ENCODE results near the gene PHYKPL.

Gene PHYKPL

DNA sequence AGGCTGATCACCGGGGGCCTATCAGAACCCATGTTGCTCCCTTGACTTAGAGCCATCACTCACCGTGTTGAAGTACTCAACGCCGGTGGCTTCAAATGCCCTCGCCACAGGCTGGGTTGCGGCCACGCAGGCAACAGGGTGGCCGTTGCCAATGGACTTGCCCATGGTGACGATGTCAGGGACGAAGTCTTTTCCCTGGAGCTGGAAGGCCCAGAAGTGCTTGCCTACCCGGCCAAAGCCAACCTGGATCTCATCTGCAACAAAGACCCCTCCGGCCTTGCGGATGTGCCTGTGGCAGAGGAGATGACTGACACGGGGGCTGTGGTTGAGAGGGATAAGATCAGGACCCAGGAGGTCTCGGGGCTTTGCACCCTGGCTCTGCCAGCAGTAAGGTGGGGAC, 10.3 kb downstream of the PHYKPL start:
- no peak for DNase-seq

DNA sequence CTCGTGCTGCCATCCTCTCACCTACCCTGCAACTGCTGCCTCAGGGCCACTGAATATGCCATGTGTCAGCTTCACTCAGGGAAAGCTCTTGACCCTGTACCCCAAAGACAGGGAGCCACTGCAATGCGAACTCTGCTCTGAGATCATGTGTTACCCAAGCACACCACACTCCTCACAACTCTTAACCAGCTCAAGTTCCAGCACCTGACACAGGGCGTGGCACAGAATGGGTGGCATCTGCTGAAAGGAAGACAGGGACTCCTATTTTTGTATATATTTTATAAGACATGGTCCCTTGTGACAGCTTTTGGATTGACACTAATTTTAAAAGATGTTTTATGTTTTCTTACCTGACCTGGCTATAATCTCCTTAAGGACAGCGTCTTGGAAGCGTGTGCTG, 10.7 kb downstream of the PHYKPL start:
- DNase-seq = no peak

DNA sequence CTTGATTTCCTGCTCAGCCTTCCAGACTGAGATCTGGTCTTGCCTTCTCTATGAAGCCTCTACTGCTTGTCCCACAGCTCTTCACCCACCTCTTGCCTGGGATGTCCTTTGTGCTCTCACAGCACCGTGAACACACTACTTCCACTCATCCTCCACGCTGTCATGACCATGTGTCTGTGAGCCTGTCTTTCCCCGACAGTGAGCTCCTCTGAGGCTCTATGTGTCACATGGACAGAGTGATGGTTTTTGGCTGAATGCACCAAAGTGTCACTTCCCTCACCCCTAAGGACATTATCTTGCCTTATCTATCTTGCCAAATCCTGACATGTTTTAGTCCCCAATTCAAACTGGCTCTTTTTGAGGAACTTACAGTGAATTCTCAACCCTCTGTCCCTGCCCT, 11.3 kb downstream of the PHYKPL start:
- DNase-seq = no peak

DNA sequence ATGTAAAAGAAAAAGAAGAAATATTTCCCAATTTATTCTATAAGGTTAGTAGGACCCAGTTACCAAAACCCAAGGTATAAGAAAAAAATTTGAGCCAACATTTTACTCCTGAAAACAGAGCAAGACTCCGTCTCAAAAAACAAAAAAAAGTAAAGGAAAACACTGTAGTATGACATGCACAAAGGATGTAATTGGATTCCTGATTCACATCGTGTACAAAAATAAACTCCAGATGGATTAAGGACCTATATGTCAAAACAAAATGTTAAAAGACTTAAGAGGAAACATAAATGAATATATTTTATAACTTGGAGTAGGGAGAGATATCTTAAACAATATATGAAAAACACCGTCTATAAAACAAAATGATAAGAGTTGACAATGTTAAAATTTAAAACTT, 13.8 kb downstream of the PHYKPL start:
- no peak for DNase-seq

DNA sequence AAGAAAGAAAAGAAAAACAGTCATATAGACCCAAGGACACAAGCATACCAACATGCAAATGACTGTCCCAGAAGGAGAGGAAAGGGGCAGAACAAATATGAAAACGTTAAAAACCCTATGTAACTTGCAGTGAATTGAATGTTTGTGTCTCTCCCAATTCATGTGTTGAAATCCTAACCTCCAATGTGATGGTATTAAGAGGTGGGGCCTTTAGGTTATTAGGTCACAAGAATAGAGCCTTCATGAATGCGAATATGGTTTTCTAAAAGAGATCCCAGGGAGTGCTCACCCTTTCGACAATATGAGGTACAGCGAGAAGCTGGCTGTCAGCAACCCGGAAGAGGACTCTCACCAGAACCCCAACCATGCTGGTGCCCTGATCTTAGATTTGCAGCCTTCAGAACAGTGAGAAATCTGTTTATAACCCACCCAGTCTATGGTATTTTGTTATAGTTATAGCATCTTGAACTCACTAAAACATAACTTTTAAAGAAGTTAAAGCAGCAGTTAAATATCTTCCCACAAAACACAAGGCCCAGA, 14.3 kb downstream of the PHYKPL start:
- no peak for DNase-seq

DNA sequence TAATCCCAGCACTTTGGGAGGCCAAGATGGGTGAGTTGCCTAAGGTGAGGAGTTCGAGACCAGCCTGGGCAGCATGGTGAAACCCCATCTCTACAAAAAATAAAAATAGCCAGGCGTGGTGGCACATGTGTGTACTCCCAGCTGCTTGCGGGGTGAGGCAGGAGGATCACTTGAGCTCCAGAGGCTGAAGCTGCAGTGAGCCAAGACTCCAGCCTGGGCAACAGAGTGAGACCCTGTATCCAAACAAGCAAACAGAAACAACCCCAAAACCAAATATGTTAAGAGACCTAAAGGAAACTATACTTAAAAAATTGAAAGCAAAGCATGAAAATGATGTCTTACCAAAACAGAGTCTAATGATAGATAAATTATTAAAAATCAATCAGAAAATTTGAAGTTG, 15.8 kb downstream of the PHYKPL start:
- DNase-seq = no peak

DNA sequence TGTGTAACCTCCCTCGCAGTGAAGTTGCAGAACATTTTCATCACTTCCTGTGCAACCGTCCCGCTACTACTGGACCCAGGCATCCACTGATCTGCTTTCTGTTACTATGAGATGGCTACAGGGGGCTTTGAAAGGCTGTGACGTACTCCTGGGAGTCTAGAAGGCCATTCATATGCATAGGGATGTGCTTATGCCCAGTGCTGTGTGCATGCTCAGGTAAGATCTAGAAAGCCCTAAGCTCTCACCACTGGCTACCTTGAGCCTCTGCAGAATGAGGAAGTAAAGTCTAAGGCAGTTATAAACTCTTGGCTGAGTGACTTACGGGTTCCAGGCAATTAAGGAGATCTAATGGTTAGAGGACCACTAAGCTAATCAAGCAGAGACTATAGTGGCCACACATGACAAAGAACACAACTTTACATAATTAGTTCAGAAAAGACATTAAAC, 16.5 kb downstream of the PHYKPL start:
- DNase-seq = no peak

DNA sequence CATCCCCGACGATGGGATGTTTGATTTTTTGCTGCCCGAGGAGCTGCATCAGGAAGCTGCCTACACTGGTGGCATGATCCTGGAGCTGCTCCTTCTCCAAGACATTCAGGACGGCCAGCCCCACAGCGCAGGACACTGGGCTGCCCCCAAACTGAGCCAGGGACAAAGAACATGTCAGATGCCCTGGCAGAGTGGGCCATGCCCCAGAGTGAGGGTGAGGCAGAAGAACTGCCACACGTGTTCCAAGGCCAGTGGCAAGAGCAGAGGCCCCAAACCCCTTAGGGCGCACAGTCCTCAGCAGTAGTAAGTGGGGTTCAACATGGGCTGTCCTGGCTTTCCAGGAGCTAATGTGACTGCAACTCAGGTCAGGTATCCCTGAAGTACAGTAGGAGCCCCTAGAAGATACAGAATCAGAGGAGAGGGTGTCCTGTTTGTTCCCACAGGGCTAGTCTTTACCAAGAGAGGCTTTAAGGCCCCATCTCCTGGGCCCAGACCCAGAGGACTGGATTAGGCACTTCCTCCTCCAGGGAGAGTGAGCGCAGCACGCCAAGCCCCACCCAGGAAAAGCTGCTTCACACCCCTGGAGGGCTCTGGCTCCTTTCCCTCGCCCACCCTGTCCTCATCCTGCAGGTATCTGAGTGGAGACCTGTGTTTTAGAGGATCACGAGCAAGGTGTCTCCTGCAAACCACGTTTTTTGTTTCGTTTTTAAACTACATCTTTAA, 17.2 kb downstream of the PHYKPL start:
- no peak for DNase-seq

DNA sequence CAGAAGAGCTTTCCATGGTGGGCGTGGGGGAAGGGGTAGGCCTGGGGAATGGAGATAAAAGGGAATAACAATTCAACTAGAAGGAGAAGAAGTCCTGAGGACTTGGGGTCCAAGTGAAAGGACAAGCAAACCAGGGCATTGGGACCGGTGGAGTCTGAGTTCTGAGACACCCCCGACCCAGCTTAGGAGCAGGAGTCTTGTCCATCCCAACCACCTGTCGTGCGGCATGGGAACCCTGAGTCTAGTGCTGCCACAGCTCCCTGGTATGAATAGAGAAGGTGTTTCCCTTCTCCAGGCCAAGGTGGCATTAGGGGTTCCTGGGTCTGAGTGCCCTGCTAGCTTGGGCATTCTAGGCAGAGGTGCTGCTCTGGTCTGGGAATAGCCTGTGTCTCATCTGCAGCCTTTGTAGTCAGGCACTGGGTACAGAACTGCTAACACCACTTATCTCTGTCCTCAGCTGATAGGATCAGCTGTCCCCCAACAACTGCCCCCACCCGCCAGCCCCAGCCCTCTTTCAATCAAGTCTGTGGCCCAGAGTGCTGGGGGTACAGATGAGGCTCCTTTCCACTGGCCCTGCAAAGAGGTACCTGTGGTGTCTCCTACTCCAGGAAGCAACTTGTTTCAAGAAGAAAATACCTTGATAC, 18.3 kb downstream of the PHYKPL start:
- no peak for DNase-seq

DNA sequence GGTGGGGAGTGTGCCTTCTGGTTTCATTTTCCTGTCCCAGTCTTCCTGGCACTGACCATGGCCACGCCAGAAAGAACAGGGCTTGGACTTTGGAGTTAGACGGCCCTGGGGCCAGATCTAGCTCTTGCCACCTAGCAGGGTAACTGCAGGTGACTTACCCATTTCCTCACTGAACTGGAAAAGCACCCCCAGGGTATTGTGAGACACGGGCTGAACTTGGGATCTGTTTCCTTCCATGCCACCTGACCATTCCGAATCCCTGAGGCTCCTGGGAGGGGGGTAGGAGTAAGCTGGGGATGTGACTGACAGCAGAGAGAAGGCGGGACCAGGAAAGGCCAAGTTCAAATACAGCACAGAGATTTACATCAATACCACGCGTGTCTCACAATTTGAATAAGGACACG, 18.9 kb downstream of the PHYKPL start:
- DNase-seq = no peak

DNA sequence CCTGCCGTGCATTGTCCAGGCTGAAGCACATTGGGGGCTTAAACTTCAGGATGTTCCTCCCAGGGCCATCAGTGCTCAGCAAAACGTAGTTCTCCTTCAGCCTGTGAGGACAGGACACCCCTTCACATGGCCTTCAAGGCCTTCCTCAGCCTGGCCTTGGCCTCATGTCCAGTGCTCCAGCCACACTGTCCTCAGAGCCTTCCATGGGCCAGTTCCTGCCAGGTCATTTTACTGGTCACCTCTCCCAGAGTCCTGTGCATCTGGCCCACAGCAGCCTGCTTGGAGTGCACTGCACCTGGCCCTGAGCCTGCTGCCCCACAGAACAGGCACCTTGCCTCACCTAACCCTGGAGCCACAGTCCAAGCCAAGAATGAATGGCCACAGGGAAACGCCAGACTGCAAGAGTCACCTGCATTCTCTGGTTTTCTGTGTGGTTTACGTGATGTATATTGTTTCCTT, 19.6 kb downstream of the PHYKPL start:
- no peak for DNase-seq

DNA sequence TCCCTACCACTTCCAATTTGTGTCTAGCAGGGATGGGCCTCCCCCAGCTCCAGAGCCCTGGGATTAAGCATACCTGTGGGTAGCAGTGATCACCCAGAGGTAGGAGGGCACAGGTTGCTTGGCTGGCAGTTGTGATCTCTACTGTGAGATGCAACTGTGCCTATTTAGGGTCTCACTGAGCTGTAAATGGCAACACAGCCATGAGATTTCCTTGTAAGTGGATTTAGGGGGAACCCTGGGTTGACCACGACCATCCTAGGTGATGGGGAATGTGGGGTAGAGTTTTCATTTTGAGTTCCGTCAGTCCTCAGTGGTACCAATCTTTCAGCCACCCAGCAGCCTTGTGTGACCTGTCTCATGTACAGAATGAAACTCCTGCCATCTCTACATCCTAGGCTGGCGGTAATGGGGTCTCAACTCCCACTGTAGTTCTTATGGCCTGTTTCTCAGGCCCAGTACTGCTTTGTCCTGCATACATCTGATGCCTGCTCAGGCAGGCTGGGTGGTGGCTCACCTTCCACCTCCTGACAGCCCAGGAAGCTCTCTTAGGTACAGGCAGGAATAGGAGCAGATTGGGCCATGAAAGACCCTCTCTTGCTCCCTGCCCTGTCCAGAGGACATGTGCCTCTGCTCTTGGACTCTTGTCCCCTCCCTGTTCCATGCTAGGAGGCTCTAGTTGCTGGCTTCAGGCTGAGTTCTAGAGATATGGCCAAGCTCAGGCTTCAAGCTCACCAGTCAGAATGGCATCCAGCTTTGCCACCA, 20.2 kb downstream of the PHYKPL start:
- DNase-seq = no peak

DNA sequence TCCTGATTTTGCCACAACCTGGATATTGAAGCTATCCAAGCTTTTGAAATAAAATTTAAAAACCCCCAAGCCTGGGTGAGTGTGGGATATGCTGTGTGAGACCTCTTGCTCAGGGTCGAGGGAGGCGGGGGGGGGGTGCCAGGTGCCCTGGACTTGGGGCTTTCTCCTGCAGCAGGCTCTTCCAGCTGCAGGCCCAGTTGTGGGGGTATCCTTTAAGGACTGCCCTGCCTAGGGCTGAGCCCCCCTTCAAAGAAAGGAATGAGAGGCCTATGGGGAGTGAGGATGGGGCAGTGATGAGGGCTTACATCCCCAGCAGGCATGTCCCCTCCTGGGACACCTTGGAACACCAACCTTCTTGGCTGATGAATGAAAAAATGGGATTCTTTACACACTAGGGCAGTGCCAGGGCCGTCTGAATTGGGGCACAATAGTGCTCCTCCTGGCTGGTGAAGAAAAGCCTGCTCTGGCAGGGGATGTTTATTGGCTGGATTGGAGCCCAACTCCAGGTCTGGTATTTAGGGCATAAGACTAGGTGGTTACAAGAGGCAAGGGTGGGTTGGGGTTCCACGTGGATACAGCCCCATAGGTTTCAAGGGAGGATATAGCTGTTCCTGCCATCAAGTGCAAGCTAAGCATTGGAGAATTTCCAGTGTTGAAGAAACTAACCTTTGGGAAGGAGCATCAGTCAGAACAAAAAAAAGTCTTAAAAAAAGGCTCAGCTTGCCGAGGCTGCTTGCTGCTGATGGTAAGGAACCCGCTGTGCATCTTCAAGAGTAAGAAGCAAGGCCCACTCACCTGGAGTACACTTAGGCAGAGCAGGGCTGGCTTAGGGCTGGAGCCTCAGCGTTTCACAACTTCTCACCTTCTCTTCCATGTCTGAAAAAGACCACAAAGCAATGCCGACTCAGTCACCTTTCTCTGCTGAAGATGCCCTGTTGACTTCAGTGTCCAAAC, 21.2 kb downstream of the PHYKPL start:
- no peak for DNase-seq

DNA sequence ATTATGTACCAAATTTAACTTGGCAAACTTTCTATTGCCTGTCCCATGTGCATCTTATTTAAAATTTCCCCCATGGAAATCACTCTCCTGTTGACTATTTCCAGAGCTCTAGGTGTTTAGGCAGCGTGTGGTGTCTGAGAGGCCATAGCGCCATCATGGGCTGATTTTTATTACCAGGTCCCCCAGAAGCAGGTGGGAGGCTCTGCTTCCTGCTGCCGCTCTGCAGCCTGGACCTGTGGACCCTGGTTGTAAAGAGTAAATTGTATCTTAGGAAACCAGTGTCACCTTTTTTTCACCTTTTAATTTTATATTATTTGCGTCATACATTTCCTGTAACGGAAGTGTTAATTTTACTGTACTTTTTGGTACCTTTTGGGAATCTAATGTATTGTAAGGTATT, 21.9 kb downstream of the PHYKPL start:
- no peak for DNase-seq

DNA sequence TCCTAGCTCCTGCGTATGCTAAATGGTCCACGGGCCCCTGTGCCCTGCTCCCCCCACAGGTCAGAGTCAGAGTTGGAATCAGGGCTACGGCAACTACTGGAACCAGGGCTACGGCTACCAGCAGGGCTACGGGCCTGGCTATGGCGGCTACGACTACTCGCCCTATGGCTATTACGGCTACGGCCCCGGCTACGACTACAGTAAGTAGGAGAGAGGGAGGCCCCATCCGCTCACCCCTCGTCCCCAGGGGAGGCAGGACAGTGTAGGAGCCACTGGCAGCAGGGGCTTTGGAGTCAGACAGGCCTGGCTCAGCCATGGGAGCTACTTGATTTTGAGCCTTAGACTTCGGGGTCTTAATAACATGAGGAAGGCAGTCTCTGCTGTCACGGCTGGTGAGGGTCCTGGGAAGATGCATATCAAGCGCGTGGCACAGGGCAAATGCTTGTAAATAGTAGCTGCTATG, 22.5 kb downstream of the PHYKPL start:
- DNase-seq = no peak

DNA sequence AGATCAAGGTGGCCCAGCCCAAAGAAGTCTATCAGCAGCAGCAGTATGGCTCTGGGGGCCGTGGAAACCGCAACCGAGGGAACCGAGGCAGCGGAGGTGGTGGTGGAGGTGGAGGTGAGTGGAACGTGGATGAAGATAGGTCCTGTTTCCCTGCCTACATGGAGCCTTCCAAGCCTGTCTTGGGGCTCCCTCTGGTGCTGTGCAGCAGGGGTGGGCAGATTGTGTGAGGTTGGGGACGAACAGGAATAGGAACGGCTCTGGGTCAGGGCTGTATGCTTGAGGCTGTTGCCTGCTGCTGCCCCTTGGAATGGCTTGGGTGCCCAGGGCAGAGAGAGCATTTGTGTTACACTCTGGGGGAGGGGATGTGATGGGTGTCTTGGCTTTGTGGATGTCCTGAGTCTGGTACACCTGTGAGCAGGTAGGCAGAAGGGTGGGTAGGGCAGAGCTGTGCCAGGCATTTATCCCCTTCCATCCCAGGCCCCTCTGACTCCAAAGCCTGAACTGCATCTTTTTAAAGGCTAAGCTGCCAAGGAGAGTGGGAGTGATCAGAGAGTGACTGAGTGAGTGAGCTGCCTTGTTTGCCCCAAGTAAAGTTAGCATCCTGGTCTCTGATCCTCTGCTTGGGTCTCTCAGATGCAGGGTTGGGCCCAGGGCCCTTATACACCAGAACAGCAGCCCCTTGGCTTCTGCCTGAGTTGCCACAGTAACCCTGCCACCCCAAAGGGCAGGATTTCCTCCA, 23.1 kb downstream of the PHYKPL start:
- no peak for DNase-seq

DNA sequence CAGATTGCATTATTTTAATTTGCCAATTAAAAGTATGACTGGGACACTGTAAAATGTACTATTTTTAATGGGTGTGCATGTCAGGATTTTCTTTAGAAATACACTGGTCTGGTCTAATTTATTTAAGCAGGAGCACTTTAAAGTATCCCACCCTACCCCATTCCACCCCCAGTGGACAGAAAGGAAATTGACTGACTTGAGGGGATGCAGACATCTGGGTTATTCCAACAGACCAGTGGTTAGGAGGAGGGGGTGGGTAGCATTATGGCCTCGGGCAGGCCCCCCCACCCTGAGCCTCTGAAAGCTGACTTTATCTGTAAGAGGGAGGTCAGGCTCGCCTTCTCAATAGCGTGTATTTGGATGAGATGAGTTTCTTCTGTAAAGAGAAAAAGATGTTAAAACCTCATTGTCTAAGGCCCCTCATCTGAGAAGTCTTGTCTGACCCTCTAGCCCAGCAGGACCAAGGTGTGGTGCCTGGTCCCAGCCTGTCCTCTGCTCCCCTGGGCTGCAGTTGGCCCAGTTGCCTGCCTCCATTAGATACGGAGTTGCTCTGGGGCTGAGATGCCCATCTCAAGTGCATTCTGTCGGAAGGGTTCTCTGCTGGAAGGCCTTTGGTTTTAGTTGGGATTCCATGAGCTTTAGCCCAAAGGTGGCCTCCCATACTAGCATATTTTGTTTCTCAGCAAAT, 23.9 kb downstream of the PHYKPL start:
- DNase-seq = no peak

DNA sequence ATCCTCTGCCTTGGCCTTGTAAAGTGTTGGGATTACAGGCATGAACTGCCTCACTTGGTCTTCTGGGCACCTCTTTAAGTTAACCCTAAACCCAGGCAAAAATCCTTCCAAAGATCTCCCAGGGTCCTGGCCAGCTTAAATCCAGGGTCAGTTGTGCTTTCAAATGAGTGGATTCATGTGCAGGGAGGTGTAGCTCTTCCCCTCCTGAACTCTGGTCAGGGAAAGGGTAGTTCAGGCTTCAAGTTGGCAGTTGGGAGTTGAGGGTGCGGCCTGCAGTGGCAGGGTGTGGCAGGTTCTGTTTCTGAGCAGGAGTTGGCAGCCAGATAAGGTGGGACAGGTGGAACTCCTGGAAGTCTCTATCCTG, 24.7 kb downstream of the PHYKPL start:
- no peak for DNase-seq

DNA sequence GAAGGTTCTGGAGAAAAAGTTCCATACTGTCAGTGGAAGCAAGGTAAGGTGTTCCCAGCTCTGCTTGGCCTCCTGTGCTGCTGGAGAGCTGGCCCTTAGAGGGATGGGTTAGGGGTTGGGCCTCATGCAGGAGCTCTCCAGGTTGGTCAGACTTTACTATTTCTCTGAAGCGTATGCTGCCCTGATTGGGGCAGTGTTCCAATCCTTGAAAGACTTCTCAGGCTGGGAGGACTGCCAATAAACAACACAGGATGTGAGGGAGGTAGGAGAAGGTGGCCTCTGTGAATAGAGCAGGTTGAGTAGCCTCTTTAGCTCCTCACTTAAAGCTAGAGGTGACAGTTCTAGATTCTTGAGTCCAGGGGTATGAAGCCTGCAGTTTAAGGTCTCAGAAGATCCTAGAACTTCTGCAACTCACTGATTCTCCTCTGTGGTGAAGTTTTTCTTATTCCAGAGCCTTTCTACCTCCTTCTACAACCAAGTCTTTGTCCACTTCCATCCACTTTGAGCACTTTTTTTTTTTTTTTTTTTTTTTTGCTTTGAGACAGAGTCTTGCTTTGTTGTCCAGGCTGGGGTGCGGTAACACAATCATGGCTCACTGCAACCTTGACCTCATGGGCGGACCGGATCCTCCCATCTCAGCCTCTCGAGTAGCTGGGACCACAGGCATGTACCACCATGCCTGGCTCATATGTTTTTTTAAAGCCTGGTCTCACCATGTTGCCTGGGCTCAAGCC, 25.3 kb downstream of the PHYKPL start:
- DNase-seq = no peak

Measured in CD4-positive, alpha-beta T cell treated with Interleukin-15 for 1 hour (primary cell).